HG03139 (cell line): ENCODE measurements around the gene RASA3.

Experiments
- ATAC-seq: cut with Tn5 transposase; IDR thresholded peaks from one replicate; pipeline ENCODE4 v1.9.1; 2021; ENCODE audit not compliant: unreplicated experiment

RASA3 gene

GRCh38 chr13:113928685-113929627 lies 203.5 kb downstream of the RASA3 start:
- ATAC-seq = no peak
